Colon (tissue), 2 donors: Measurements from ENCODE around the gene ITGB8.

Source experiments
- FAIRE-seq: peaks from 2 replicates; lab custom pipeline; 2012; peaks lifted over from hg19 to GRCh38; lab: Jason Lieb, UNC
- donor health status: control.
- donor health status: control.

The ITGB8 gene

DNA sequence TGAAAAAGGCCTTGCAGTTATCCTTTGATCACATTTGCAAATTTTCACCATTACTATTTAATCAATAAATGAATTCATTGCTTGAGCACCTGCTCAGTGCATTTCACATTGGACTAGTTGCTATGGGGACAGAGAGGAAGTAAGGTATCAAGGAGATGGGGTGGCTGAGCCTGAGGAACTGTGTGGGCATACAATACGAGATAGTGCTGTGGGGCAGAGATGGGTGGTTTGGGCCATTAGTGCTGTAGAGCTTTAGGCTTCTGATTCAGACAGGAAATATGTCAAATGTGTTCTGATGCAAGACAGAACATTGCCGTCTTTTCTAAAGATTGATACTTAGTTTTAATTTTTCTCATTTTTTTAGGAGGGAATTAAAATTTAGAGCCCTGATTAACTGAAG lies 13.2 kb downstream of the ITGB8 start:
- no peak for FAIRE-seq

DNA sequence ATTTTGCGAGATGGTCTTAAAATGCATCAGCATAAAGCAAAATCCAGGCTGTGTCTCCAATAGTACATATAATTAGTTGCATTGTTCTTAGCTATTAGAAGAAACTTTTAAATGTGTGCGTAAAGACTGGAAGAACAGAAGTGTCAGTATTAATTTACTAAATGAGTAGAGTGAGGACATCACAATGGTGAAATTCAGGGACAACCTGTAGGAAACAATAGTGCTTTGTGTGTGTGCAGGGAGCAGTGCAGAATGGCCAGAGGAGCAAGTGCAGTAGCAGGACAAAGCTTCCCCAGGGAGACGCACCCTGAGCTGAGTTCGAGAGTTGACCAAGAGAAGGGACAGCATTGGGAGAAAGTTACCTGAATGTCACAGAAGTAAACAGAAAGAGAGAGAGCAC lies 13.7 kb downstream of the ITGB8 start:
- FAIRE-seq = no peak

DNA sequence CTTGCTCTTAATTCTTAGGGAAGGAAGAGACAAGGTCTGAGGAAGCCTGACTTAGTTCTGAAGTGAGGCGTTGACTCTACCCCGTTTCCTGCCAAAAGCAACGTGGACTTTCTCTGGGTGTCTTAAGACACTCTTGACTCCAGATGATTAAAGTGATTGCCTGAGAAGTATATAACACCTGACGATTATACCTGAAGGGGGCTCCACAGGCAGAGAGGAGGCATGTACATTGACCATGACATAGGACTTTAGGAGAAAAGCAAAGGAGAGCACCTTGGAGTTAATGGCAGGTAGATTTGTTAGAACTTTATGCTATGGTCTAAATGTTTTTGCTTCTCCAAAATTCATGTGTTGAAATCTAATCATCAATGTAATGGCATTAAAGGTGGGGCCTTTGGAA lies 15.9 kb downstream of the ITGB8 start:
- FAIRE-seq = no peak

DNA sequence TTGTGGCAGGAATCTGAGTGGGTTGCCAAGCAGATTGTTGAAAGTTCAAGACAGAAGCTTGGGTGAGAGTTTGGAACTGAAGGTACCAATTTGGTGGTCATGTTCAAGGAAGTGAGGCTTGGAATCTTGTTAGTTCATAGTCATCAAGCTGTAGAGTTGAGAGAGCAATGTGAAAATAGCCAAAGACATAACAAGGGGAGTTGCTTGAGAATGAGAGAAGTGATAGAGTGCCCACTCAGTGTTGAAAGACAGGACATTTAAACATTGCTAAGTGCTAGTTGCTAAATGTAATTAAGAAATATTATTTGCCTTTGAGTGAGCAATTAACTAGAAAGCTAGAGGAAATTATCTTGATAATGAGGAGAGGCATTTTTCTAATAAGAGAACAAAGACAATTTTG lies 17.0 kb downstream of the ITGB8 start:
- FAIRE-seq = no peak

DNA sequence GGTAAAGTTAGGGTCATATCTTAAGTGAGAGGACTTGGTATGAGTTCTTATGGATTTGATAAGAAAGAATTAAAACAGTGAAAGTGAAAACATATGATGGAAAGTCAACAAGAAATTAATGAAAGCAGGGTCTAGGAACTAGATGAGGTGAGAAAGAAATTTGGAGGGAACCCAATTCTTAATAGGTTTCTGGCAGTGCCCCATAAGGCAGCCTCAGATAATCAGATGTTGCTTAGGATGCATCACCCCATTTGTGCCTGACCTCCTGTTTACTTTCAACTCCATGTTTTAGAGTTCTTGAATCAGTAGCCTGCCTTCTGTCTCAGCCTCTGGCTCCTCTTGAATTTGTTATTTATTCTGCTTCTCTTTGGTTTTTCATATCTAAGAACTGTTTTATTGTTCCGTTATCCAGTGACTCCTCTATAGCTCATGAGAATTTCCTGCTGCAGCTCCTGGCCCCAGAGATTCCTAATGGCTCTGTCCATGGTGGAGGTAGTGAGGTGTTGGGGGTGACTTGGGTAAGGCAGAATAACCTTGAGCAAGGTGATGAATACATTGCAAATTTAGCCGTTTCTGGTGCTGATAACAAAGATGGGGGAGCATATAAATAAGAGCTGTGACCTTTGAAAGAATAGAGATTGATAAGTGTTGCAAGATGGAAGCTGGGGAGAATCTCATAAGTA lies 17.6 kb downstream of the ITGB8 start:
- no peak for FAIRE-seq

DNA sequence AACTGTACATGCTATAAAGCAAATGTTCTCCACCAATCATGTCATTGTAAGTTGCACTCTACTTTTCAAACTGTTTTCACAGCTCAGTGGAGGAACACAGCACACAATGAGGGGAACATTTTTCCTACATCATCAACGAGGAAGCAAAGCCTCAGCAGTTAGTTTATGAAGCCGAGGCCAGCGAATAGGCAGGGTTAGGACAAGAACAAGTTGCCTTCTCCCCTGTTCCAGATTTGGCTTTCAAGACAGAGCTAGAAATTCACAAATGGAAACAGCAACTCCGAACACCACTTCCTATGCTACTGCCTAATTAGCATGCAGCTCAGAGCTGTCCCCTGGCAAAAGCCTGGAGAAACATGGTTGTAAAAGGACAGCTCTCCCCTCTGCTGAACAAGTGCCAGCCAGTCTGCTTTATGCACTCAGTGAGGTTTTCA lies 19.8 kb downstream of the ITGB8 start:
- FAIRE-seq = no peak

DNA sequence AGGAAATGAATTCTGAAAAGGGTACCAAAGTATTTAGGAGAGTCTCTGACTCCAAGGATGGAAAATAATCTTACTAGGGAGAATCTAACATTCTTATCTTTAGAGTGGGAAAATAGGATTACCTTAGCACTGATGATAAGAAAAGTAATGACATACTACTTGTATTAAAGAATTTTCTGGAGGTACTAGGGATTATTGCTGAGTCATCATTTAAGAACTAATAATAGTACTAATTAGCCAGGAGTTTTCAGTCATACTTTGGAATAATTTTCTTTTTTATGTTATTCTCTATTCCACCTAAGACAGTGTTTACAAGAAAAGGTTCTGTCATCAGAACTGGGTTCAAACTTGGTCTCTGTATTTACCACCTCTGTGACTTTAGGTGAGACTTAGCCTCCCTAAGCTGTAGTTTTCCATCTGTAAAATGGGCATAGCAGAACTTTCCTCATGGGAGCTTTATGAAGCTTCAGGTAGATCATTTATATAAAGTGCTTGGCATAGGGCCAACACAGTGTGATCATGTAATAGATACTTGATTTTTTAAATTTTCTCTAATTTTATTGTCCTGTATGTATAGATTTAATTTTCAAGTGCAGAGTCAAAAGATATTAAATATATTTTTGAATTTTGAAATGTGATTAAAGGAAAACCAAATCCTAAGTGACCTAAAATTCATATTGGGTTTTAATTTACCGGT lies 20.4 kb downstream of the ITGB8 start:
- no peak for FAIRE-seq

DNA sequence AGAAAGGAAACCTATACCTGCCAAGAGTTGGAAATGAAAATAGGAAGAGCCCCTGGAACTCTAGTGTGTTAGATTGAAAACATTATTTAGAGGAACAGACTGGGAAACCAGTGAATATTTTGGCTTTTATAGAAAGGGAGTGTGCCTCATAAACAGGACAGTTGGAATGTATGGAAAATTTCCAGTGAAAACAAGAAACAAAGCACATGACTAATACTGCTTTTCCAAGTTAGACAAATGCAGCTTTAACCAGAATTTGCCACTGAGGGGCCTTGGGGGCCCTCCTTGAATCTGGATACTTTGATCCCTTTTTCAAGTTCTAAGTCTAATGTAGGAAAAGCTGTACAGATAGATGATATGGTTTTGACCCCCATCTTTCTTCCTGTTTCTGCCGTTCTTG lies 21.2 kb downstream of the ITGB8 start:
- FAIRE-seq = no peak

DNA sequence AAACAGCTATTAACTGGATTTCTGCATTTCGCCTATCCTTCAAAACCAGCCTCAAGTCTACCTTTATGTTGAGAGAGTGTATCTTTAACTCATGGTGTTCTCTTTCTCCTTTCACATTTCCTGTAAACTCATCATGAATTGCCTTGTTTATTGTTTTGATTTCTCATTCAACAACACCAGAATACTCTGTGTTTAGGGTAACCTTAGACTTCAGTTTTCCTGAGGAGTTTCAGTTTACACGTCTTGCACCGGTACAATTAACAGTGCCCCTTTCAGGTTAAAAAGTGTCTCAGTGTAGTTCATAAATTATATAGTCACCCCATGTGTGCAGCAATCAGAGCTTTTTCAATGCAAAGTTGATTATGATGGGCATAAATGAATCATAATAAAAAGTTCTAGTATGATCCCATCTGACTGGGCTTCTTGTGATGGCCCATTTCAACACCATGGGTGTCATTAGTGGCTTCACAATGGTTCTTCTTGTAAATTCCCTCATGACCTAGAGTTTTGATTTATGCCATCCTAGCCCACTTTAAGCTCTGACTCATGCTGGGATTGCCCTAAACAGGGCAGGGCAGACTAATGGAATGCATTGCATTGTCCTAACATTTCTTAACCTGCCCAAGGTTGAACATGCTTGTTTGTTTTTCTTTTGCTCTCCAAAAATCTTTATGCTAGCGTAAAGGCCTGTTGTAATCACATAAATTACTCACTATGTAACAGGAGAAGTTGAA lies 22.0 kb downstream of the ITGB8 start:
- no peak for FAIRE-seq

DNA sequence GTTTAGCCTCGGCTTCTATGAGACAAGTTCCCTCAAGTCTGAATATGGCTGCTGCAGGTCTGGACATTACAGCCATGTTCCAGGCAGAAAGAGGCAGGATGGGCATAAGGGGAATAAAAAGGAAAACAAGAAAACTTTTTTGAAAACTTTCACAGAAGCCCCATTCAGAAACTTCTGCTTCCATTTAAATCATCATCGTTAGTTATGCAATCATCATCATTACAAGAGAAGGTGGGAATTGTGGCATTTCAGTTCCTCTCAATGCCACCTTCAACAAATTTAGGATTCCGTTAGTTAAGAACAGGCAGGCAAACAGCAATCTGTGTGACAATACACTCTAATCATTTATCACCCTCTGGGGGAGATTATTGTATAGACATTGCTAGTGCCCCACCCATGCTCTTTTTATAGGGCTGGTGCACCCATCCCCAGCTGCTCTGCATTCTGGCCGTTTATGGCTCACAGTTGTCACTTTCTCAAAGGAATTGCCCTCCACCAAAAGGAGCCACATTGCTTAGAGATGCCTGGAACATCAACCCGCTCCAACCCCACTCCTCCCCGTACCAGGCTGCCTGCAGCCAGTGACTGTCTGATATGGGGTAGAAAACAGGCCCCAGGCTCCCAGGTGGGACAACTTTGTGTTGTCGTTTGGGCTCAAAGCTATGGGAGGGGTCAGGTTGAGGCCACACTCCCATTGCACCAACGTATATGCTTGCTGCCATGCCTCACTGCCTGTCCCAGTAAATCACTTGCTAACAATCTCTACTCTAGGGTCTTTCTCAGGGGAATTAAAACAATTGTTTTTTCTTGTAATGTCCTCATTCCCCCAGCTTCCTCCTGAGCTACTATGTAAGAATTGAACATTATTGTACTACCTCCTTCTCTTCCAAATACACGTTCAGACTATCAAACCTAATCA lies 24.2 kb downstream of the ITGB8 start:
- no peak for FAIRE-seq

DNA sequence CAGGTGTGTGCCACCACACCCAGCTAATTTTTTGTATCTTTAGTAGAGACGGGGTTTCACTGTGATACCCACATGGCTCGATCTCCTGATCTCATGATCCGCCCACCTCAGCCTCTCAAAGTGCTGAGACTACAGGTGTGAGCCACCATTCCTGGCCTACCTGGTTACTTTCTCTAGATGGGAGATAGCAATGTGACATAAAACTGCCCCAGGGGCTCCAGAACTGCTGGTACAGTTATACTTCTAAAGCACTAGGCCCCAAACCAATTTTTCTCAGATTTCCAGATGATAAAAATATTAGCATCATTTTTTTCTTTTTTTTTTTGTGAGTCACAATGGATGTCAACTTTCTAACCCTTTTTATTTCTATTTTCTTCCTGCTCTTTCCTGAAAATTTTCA lies 27.4 kb downstream of the ITGB8 start:
- no peak for FAIRE-seq

DNA sequence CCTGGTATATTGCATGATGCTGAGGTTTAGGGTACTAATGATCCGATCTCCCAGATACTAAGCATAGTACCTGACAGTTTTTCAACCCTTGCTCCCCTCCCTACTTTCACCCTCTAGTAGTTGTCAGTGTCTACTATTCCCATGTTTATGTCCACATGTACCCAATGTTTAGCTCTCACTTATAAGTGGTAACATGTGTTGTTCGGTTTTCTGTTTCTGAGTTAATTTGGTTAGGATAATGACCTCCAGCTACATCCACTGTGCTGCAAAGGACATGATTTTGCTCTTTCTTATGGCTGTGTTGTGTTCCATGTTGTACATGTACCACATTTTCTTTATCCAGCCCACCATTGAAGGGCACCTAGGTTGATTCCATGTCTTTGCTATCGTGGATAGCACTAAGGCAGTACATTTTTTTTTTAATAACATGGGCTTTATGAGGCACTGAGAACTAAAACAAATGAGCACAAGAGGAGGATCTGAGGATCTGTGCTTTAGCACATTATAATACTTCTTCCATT lies 28.1 kb downstream of the ITGB8 start:
- no peak for FAIRE-seq

DNA sequence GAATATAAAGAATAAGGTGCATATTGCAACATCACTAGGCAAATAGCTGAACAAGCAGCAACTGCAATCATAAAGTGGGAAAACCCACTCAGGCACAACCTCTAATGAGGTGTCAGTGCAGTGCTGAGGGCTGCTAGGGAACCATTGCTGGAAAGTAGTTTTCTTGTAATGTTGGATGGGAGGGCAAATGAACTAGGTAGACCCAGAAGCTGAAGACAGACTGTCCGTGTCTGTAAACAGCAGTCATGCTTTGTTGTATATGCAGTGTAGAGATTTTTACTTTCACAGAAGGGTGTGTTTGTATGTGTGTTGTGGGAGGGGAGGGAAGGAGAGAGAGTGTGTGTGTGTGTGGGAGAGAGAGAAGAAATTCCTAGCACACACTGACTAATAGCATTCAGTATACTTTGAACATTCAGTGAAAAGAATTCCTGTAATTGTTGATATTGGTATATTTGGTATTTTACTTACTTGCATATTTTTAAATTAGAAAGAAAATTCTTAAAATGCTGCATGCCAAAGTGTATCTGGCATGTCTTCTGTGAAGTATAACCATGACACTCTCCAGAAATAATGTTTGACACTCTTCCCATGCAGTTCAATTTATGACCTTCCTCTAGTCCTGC lies 28.8 kb downstream of the ITGB8 start:
- no peak for FAIRE-seq

DNA sequence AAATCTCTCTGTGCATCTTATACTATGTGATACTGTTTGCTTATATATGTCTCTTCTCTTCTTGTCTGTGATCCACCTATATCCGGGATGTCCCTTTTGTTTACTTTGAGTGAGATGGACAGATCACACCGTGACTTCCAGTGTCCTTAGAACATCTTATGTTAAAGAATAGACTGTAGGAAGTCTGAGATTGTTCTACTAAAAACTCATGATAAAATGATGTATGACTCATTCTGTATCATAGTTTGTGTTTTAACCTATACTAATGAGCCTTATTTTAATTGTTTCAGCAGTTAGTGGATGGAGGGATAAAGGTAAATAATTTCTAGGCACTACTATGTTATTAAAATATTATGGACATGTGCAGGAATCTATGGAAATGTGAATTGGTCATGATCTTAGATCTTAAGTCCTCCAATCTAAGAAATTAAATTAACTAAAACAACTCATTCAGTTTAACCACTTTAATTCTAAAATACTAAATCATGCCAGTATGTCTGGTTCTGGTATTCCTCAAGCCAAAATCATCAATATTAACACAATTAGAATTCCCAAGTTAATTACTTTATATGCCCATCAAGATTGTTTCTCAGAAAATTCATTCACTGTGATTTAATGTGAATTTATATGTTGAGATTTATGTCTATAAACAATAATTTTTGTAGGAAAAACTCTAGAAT lies 32.0 kb downstream of the ITGB8 start:
- no peak for FAIRE-seq

DNA sequence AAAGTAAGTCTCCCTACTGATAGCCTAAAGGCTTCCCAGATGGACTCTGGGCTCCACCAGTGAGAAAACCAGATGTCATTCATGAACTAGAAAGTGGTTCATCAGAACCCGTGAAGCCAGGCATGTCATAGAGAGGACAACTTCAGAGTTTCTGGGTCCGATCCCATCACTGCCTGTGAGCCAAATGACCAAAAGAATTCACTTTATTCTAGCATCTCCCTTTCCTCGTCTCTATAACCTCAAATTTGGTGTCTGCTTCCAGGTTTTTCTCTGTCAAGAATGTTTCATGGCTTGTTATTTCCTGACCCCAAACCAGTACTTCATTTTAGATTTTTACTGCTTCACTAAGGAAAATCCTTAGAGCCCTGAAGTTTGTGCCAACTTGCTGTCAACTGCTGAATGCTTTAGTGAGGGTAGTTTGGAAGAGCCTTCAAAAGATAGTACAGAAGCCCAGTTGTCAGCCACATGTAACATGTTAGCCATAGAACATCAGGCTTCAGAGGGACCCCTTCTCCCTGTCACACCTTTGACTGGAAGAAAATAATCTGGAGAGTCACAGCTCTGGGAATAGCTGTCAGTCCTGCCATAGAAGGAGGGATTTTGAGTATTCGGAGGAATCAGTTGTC lies 34.0 kb downstream of the ITGB8 start:
- FAIRE-seq = no peak

DNA sequence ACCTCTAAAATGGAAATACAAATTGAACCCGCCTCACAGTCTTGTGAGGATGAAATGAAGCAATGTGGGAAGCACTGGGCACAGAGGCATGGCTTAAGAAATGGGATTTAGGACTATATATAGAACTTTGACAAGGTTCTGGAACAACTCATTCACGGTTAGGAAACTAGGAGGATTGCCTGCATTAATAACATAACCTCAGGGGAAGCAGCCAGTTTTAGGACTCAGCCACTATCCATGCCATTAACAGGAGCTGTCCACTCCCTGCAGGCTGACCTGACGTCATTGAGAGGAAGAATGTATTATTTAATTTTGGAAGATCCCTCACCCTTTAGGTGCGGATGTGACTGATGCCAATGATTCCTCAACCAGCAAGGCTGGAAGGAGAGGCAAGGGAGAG lies 34.8 kb downstream of the ITGB8 start:
- FAIRE-seq = no peak

DNA sequence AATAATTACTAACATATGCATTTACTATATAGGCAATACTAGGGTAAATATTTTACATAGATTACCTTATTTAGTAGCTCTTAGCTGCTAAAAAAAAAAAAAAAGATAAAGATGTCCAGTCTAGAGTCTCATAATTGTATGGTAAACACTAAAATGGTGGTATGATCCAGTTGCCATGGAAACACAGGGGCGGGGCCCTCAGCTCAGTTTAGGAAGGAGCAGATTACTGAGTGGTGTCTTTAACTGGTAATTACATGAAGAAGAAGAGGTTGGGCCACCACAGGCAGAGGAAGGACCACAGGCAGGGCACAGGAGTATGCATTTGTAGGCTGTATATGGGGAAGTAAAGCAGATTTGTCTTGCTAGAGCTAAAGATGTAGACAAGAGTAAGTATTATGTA lies 43.7 kb downstream of the ITGB8 start:
- FAIRE-seq = no peak

DNA sequence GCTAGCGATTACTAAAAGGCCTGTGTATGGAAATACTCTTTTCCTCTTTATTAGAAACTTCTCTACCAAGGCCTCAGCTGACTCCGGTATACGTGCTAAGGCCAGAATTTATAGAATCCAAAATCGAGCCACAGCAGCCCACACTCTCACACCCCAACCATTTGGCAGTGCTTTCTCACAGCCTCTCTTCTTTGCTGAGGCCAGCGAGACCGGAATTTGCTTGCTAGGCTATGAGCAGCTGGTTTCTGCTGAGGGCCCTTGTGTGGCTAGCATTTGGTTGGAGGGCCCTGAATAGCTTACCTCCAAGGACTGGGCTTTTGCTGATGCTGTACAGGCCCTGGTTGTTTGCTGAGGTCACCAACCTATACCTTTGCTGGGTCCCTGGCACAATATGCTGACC lies 46.1 kb downstream of the ITGB8 start:
- no peak for FAIRE-seq

DNA sequence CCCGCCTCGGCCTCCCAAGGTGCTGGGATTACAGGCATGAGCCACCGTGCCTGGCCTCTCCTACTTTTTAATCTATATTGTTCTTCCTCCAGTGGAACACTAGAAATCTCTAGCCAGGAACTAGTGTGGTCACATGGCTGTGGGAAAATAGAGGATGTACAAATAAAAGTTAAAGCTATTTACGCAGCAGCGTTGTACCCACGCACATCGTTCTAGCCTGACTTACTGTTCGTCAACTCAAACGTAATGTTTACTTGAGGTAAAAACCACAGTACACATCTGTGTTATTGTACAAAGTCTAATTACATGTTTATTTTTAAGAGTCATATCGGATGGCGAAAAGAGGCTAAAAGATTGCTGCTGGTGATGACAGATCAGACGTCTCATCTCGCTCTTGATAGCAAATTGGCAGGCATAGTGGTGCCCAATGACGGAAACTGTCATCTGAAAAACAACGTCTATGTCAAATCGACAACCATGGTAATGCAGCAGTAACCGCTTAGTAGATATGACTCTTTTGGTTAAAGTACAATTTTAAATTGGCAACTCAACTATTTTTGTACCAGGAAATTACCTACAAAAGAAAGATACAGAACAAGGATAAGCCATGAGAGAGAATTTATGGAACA lies 50.8 kb downstream of the ITGB8 start:
- no peak for FAIRE-seq

DNA sequence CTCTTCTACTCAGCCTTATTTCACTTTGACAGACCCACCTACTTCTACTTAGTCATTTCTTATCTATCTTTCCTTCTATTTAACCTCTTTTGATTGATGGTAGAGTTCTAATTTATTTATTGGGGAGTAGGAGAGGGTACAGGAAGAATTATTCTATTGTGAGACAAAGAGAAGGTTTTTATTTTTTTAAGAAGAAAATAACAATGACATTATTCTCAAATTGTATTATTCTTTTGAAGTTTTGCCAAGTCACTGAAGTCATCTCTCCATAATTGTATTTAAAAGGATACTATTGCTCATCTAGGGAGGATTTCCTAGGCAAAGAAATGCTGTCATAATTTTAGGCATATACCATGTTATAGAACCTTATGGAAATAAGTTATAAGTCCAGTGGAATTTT lies 52.7 kb downstream of the ITGB8 start:
- FAIRE-seq = no peak
